ENCODE data around the gene CLCN3.

DNA sequence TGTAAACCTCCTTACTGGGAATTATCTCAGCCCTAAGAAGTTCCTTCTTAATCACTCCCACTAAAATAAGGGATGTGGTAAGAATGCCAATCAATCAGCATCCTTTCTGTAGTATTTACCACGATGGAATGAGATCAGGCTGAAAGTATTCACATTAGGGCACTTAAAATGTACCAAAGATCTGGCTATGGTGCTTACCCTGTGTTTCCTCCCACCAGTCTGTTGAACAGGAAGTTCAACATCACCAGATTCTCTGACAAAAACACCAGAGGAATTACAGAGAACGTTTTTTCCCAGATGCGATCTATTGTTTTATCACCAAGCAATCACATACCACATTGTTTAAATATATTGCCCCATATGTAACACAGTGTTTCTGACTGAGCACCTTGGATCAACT, 2.1 kb upstream of the CLCN3 start:
- TF ChIP-seq, protein P1, sequence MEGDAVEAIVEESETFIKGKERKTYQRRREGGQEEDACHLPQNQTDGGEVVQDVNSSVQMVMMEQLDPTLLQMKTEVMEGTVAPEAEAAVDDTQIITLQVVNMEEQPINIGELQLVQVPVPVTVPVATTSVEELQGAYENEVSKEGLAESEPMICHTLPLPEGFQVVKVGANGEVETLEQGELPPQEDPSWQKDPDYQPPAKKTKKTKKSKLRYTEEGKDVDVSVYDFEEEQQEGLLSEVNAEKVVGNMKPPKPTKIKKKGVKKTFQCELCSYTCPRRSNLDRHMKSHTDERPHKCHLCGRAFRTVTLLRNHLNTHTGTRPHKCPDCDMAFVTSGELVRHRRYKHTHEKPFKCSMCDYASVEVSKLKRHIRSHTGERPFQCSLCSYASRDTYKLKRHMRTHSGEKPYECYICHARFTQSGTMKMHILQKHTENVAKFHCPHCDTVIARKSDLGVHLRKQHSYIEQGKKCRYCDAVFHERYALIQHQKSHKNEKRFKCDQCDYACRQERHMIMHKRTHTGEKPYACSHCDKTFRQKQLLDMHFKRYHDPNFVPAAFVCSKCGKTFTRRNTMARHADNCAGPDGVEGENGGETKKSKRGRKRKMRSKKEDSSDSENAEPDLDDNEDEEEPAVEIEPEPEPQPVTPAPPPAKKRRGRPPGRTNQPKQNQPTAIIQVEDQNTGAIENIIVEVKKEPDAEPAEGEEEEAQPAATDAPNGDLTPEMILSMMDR (conservative IDR thresholded peaks at IDR 0.05; ENCODE audit: low read depth, low read length) = no peak
- TF ChIP-seq EZH2 (IDR thresholded peaks at IDR 0.05; ENCODE audit: borderline replicate concordance, low read depth, low read length, poor library complexity, severe bottlenecking) = no peak
